Uterus (tissue), 4 donors: ENCODE results near the gene LCNL1. TPM values are rescaled to one million over a fixed set of nuclear protein-coding genes. Genes with fewer than 3 reads are reported as not detected.

Experiments
- DNase-seq, 2 donors: peaks; one replicate each; pipeline ENCODE4 v3.0.0-alpha.2; 2019 to 2020
- H3K27ac ChIP-seq, 2 donors: fragments of 200-600 bp; sonication (generic); 1 replicate in 1 of 2; 2 replicates in 1 of 2; pipeline ENCODE4 v1.5.1; 2016 to 2018
- H3K27me3 ChIP-seq, 2 donors: fragments of 200-600 bp; sonication (generic); one replicate each; pipeline ENCODE4 v1.5.1; 2018 to 2019; ENCODE audit warnings: control low read depth in 1 of 2
- H3K36me3 ChIP-seq, 2 donors: fragments of 200-600 bp; sonication (generic); one replicate each; pipeline ENCODE4 v1.5.1; 2019; ENCODE audit warnings: control low read depth in 1 of 2
- H3K4me1 ChIP-seq, 2 donors: fragments of 200-600 bp; sonication (generic); one replicate each; pipeline ENCODE4 v1.5.1; 2018 to 2019; ENCODE audit warnings: control low read depth in 1 of 2
- H3K4me3 ChIP-seq, 2 donors: fragments of 200-600 bp; sonication (generic); 1 replicate in 1 of 2; 2 replicates in 1 of 2; pipeline ENCODE4 v1.5.1; 2018 to 2019; ENCODE audit warnings: mild to moderate bottlenecking in 1 of 2
- H3K9me3 ChIP-seq, 2 donors: fragments of 200-600 bp; sonication (generic); one replicate each; pipeline ENCODE4 v1.5.1; 2019; ENCODE audit warnings: control low read depth in 1 of 2
- CTCF ChIP-seq, 4 experiments: fragments of 200-600 bp in 2 of 4; fragments of 450-650 bp in 2 of 4; sonication (generic) in 2 of 4; IDR thresholded peaks; one replicate each; pipeline ENCODE4 v1.5.1; 2016 to 2019; ENCODE audit warnings: antibody characterized with exemption in 4 of 4, mild to moderate bottlenecking in 2 of 4, moderate library complexity in 1 of 4
- POLR2A ChIP-seq, 2 donors: fragments of 450-650 bp; IDR thresholded peaks; one replicate each; pipeline ENCODE4 v1.6.1; 2016; ENCODE audit warnings: antibody characterized with exemption in 2 of 2, mild to moderate bottlenecking in 1 of 2, moderate library complexity in 1 of 2
- intact Hi-C: fragments of 100-400 bp; cut with DNase I; formaldehyde crosslinking; loops from one replicate; pipeline ENCODE4 v1.15.1; 2023; ENCODE audit warnings: low total_unique reads
- total RNA-seq, 4 donors: library from RNA; depleted of rRNA in 3 of 4; stranded (reverse); fragments of >200 nt in 3 of 4; gene quantifications; one replicate each; pipeline versions ENCODE4 v1.1.0 to v1.2.4, GENCODE V29; 2014 to 2023
- donor health status: DM: yes; HTN: yes; CAD: no.

The LCNL1 gene
- total RNA-seq, 4 donors from 2014 or later, result under 0.01 to 6.9 (median 0.54) TPM

- Histone ChIP-seq H3K4me1 (no peaks in the 10 kb centered on the region), H3K27me3 (no peaks in the 10 kb centered on the region), H3K4me3 (no peak overlapping the region), H3K36me3 (no peaks in the 10 kb centered on the region), H3K27ac (no peak overlapping the region), H3K9me3 (no peaks in the 10 kb centered on the region)
- DNase-seq, result no peak
- intact Hi-C loops, result no loop called here
- TF ChIP-seq CTCF (IDR thresholded peaks at IDR 0.05) (no peak), POLR2A (IDR thresholded peaks at IDR 0.05) (no peak)
Observed at GRCh38 chr9:136972743-136973142, 10.1 kb upstream of the LCNL1 start.

- intact Hi-C loops, result no loop called here
- no peaks in the 10 kb centered on the region for H3K27me3 ChIP-seq
- no peaks in the 10 kb centered on the region for H3K4me1 ChIP-seq
- TF ChIP-seq CTCF (IDR thresholded peaks at IDR 0.05) (no peak), POLR2A (IDR thresholded peaks at IDR 0.05) (no peak)
- H3K36me3 ChIP-seq, result no peaks in the 10 kb centered on the region
- no peaks in the 10 kb centered on the region for H3K9me3 ChIP-seq
- H3K27ac ChIP-seq, result peak overlapping the region in 1 of 2 donors; percentile 24
- no peak for DNase-seq
- no peak overlapping the region for H3K4me3 ChIP-seq
Observed at GRCh38 chr9:136973618-136974617, 8.9 kb upstream of the LCNL1 start.

- Histone ChIP-seq H3K27me3 (no peaks in the 10 kb centered on the region), H3K4me1 (no peaks in the 10 kb centered on the region), H3K36me3 (no peaks in the 10 kb centered on the region), H3K4me3 (no peak overlapping the region), H3K9me3 (no peaks in the 10 kb centered on the region), H3K27ac (peak overlapping the region in 1 of 2 donors; percentile 49)
- DNase-seq, result no peak
- intact Hi-C loops, result no loop called here
- no peak for TF ChIP-seq POLR2A (IDR thresholded peaks at IDR 0.05)
- no peak for TF ChIP-seq CTCF (IDR thresholded peaks at IDR 0.05)
Observed at GRCh38 chr9:136974817-136975535, 7.8 kb upstream of the LCNL1 start.

- no peak for DNase-seq
- no peaks in the 10 kb centered on the region for H3K9me3 ChIP-seq
- peak overlapping the region; percentile 8 to 49 for H3K27ac ChIP-seq
- H3K36me3 ChIP-seq, result no peaks in the 10 kb centered on the region
- no peaks in the 10 kb centered on the region for H3K27me3 ChIP-seq
- no peak overlapping the region for H3K4me3 ChIP-seq
- TF ChIP-seq POLR2A (IDR thresholded peaks at IDR 0.05) (no peak), CTCF (IDR thresholded peaks at IDR 0.05) (no peak)
- H3K4me1 ChIP-seq, result no peaks in the 10 kb centered on the region
- intact Hi-C loops, result no loop called here
Observed at GRCh38 chr9:136975644-136976043, 7.1 kb upstream of the LCNL1 start.

GRCh38 chr9:136977223-136977622 is 5.6 kb upstream of the LCNL1 start, which contains the start of gene PTGDS:
Gene PTGDS (plus strand): TSS chr9:136977504. CDS start chr9:136977579, 75 bp downstream.
- intact Hi-C loops, result no loop called here
- DNase-seq, result peak; percentile 58 to 67
- H3K27ac ChIP-seq, result peak within 1 kb of the TSS; percentile 28 to 32
- H3K9me3 ChIP-seq, result no peaks in the 10 kb centered on the region
- TF ChIP-seq CTCF (IDR thresholded peaks at IDR 0.05) (no peak), POLR2A (IDR thresholded peaks at IDR 0.05) (no peak)
- no peaks in the 10 kb centered on the region for H3K36me3 ChIP-seq
- peak within 1 kb of the TSS; percentile 28 to 32 for H3K4me3 ChIP-seq
- H3K27me3 ChIP-seq, result no peaks in the 10 kb centered on the region
- no peaks in the 10 kb centered on the region for H3K4me1 ChIP-seq
